ENCODE data around the gene CDKL5.

CDKL5 gene

GRCh38 chrX:18461431-18461830 is 36.0 kb downstream of the CDKL5 start:
- DNase-seq, result no peak

DNA sequence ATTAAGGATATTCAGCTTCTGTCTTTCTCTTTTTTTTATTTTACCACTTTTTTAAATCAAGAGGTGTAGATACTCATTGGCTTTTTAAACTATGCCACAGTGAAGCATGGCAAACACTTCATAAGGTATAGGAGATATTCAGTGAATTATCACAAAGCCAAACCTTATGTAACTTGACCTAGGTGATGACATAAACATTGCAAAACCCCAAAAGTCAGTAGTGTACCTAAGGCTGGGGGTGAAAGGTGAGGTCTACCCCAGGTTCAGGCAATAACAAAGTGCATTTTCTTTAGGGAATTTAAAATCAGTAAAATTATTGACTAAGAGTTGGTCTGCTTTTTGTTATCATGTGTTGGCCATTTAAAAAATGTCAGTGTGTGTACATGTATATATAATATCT is 39.1 kb downstream of the CDKL5 start:
- DNase-seq, result no peak

DNA sequence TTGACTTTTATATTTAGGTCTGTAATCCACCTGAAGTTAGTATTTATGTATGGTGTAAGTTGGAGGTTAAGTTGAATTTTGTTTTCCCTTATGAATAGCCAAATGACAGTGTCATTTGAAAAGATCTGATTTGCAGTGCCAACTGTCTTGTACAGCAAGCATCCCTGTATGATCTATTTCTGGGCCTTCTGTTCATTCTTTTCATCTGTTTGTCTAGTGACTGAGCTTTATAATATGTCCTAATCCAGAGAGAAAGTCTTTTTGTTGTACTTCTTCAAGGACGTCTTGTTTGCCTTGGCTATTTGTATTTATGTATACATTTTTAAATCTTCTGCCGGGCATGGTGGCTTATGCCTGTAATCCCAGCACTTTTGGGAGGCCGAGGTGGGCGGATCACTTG is 39.6 kb downstream of the CDKL5 start:
- DNase-seq, result no peak

- no peak for DNase-seq
Observed at GRCh38 chrX:18468599-18468998, 43.2 kb downstream of the CDKL5 start.

- DNase-seq, result no peak
Observed at GRCh38 chrX:18471296-18471695, 45.9 kb downstream of the CDKL5 start.

DNA sequence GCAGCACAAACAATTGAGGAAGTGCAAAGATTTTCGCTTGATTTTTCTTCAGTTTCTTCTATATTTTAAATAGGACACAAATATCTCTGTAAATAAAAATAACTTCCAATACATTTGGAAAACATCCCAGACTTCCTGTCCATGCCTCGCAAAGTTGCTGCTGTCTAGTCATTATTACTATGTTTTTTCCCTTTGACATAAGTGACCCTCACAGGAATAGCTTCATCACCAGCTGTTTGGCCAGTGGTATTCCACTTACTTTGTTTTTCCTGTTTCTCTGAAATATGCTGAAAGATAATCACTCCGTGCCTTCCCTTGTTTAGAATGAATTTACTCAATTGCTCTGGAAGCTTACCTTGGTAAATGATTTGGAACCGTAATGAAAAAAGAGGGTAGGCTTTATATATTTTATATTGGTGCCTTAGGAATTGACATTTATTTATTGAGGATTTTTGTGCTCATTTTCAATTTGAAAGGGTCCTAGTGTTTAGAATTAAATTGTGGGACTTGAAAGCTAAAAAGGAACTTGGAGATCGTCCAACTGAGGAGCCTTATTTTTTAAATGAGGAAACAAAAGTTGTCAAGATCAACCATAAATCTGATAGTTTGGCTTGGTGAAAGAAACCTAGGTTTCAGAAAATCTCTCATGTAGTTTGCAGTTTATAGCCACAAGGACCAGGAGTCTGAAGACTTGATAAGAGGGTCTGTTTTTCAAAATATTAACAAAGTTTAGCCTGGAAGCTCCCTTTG is 65.6 kb downstream of the CDKL5 start:
- DNase-seq, result no peak

DNA sequence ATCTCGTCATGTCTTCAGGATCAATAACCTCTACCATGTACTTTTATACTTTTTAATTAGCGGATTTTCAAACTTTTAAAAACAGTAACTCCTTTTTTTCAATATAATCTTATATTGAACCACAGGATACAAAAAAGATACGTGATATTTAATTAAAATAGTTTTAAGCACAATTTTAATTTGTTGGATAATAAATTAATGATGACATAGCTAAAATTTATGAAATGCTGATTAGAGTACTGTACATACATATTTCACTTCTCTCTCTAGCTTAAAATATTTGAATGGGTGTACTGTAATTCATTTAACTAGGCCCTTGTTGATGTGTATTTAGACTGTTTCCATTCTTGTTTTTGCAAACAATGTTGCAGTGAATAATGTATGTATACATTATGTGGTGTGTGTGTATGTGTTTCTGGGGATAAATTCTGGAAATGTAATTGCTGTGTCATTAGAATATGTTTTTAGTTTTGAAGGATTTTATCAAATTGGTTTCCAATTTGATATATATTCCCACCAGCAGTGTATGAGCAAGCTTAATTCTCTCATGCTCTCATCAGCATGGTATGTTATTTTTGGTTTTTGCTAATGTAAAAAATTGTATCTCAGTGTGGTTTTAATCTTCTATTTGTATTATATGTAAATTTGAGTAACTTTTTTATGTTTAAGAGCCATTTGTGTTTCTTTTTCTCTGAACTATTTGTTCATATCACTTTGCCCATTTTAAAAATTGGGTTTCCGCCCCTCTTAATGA is 66.4 kb downstream of the CDKL5 start:
- no peak for DNase-seq

DNA sequence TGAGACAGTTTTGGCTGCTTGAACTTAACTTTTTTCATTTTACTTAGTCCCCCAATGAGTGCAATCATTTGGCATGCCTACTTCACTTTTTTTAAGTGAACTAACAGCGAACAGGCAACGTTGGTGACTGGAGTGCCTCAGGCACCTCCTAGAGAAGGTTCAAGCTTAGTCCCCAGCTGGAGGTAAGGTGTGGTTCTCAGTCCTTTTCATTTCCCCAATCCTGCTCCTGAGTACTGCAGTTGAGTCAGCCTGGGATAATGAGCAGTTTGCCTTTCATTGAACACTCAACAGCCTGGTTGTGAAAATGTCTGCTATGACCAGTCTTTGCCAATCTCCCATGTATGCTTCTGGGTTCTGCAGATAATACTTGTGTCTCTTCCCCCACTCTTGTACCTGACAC is 109.5 kb downstream of the CDKL5 start:
- DNase-seq, result no peak

DNA sequence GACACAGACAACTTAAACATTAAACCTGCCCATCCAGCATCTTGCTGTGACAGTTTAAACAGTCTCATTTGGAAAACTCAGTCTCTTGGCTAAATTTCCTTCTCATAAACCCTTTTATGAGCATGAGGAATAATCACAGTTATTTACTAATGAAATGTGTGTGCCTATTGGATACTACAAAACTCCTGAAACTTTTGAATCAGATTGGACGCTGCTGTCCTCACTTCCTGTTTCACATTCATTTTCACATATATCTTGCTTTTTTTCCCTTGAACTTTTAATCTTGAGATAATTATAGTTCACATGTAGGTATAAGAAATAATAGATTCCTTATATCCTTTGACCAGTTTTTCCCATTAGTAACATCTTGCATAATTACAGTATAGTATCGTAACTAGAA is 111.7 kb downstream of the CDKL5 start:
- DNase-seq, result no peak

- no peak for DNase-seq
Observed at GRCh38 chrX:18537524-18537923, 112.1 kb downstream of the CDKL5 start.

DNA sequence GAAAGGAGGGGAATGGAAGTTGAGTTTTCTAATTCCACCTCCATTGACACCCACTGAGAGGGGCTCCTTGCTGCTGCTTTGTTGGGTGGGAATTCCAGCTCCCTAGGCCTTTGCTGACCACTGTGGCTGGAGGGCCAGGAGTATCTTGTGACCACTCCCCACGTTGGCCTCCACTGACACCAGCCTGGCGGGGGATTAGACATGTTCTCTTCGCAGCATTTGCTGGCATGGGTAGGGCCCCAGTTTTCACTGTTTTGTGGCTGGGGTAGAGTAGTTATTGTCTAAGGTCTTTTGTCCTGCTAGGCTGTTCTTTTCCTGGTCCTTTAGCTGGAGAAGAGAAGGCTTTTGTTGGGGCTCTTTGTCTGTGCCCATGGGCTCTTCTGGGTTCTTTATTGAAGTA is 116.7 kb downstream of the CDKL5 start:
- no peak for DNase-seq

- DNase-seq, result no peak
Observed at GRCh38 chrX:18542905-18543304, 117.5 kb downstream of the CDKL5 start.

GRCh38 chrX:18543738-18544137 is 118.3 kb downstream of the CDKL5 start:
- no peak for DNase-seq

DNA sequence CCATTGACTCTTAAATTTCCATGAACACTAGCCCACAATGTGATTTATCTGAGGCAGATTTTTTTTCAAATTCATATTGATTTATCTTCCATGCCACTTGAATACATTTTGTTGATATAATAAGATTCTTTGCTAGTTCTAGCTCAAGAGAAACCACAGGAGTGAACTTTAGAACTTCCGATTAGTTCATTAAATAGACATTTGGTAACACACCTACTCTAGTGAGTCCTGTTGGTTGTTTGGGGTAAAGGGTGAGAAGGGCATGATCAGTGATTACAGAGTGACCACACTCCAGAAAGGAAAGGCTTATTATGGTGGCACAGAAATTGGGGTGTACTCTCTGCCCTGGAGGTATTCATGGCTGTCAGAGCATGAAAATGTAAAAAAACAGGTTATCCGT is 120.4 kb downstream of the CDKL5 start:
- DNase-seq, result no peak

- no peak for DNase-seq
Observed at GRCh38 chrX:18548996-18549395, 123.6 kb downstream of the CDKL5 start.

- DNase-seq, result no peak
Observed at GRCh38 chrX:18549643-18550042, 124.2 kb downstream of the CDKL5 start.

- DNase-seq, result no peak
Observed at GRCh38 chrX:18557879-18558278, 132.5 kb downstream of the CDKL5 start.

- DNase-seq, result no peak
Observed at GRCh38 chrX:18558799-18559198, 133.4 kb downstream of the CDKL5 start.

DNA sequence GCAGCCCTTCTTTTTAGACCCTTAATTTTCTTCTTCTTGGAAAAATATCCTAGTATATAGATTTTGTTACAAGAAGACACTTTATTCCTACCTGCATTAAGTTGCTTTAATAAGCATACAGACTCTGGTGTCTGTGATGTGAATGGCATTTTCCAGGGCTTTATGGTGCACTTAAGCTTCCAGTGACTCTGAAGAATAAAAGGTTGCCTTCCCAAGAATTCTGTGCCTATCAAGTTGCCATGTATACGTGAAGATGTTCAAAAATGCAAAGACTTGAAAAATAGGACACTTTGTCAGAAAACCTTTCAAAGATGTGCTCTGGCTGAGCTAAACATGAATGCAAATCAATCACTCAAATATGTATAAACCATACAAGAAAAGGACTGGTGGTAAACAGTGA is 135.6 kb downstream of the CDKL5 start:
- DNase-seq, result no peak

DNA sequence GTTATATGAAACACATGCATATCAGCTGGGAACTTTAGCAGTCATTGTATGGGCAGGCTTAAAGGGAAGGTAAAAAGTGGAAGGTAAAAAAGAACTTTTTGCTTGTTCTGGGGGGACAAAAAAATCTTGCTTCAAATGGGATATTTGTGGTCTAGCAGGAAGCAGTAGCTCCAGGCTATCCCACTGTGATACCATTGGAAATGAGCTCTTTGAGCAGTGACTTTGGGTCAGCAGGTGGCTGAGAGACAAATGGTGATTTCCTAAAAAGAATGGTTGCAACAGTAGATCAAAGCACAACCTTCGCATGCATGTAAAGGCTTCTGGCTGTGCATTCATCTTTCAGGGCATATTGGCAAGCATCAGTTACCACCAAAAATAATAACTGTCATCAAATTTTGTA is 140.3 kb downstream of the CDKL5 start:
- no peak for DNase-seq

DNA sequence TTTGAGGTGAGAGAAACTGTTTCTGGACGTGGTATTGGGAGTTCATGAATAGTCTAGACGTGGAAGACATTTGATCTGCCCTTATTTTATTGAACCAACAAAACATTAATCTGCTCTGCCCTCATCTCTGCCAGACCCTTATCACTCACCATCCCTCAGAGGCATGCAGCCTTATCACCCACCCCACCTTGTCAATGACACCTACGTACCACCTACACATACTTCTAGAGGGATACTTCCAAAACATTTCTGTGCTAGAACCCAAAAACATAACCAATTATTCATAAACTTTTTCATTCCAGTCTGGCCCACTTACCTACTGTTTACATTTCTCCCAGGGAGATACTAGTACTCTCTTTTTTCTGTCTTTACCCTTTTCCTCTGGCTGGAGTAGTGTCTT is 141.3 kb downstream of the CDKL5 start:
- no peak for DNase-seq

- no peak for DNase-seq
Observed at GRCh38 chrX:18573556-18573955, 148.1 kb downstream of the CDKL5 start.

DNA sequence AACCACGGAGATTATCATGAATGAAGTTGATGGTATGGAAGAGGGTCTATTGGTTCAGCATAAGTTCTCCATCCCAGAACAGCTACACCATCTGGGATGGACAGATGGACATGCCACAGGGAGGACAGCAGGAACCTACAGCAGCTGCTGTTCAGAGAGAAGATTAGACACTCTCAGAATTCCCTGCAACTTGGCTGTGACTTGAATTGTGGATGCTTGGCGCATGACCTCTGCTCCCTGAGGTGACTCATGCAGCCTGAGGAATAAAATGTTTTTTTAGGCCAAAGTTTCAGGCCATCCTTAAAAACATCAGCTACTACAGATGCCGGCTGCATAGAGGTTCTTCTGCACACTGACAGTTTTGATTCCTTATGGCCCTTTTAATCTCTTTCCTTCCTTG is 149.2 kb downstream of the CDKL5 start:
- no peak for DNase-seq

GRCh38 chrX:18575744-18576143 is 150.3 kb downstream of the CDKL5 start:
- DNase-seq, result no peak

DNA sequence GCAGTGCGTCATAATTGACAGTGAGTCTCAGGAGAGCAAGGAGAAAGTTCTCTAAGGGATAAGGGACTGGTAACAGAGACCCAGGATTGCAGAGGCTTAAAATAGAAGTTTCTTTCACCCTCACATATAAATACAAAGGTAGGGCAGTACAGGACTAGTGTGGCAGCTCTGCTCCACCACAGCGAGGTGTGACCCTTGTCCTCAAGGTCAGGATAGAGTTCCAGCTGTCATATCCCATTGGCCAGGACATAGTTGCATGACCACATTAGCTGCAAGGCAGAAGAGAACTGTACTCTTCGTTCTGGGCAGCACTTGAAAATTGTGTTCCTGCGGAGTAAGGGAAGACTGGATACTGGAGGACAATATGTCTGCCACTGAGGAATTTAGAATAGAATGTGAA is 152.0 kb downstream of the CDKL5 start:
- DNase-seq, result no peak
